Measurements from ENCODE around the gene KIF12.

GRCh38 chr9:114138552-114138971, 39.5 kb upstream of the KIF12 start:
- no peak for TF ChIP-seq EZH2 (IDR thresholded peaks at IDR 0.05; ENCODE audit: borderline replicate concordance, insufficient read depth, low read depth, low read length, poor library complexity, severe bottlenecking)
- TF ChIP-seq CTCF (IDR thresholded peaks at IDR 0.05), result no peak
